Cardiac muscle cell (in vitro differentiated cells and primary cell): ENCODE results near the gene GASK1B. TPM values are rescaled to one million over a fixed set of nuclear protein-coding genes. Genes with fewer than 3 reads are reported as not detected.

Source experiments
- DNase-seq, 2 donors: peaks; one replicate each; pipeline versions ENCODE4 v3.0.0 to v3.0.0-alpha.2; 2010 to 2017; ENCODE audit warnings: low read depth in 1 of 2, low spot score in 1 of 2
- H3K27ac ChIP-seq: fragments of 200-600 bp; sonication (generic); 2 replicates; pipeline ENCODE4 v1.5.1; 2016
- H3K27me3 ChIP-seq: fragments of 200-600 bp; sonication (generic); 2 replicates; pipeline ENCODE4 v1.6.0; 2016; ENCODE audit warnings: control low read depth
- H3K36me3 ChIP-seq: fragments of 200-600 bp; sonication (generic); 2 replicates; pipeline ENCODE4 v1.5.1; 2016; ENCODE audit warnings: control low read depth
- H3K4me1 ChIP-seq: fragments of 200-600 bp; sonication (generic); 2 replicates; pipeline ENCODE4 v1.8.1; 2017; ENCODE audit warnings: low read depth, mild to moderate bottlenecking, mixed run types
- H3K4me3 ChIP-seq: fragments of 200-600 bp; sonication (generic); 2 replicates; pipeline ENCODE4 v1.5.1; 2016; ENCODE audit warnings: mild to moderate bottlenecking
- H3K9me3 ChIP-seq: fragments of 200-600 bp; sonication (generic); 2 replicates; pipeline ENCODE4 v1.5.1; 2017; ENCODE audit warnings: low read depth, mild to moderate bottlenecking, control low read depth
- polyA plus RNA-seq: library from polyadenylated mRNA; unstranded; fragments of >200 nt; fragmentation: Nextera tagmentation; extraction: Ambion mirVana; gene quantifications from 2 replicates; pipeline ENCODE4 v1.2.1, GENCODE V29; 2016
- total RNA-seq: library from RNA; depleted of rRNA; stranded (reverse); fragments of >200 nt; gene quantifications from 2 replicates; pipeline ENCODE4 v1.2.3, GENCODE V29; 2016
- TF ChIP-seq, protein P1 (sequence below): IDR thresholded peaks from 2 replicates; pipeline ENCODE4 v1.5.1; 2012; ENCODE audit warnings: low read depth, mild to moderate bottlenecking, low read length

The GASK1B gene
- total and polyA plus RNA-seq, 2 experiments from 2014 or later = 8.5 to 19.1 TPM

GRCh38 chr4:158128540-158128939, 44.3 kb downstream of the GASK1B start:
- TF ChIP-seq, protein P1, sequence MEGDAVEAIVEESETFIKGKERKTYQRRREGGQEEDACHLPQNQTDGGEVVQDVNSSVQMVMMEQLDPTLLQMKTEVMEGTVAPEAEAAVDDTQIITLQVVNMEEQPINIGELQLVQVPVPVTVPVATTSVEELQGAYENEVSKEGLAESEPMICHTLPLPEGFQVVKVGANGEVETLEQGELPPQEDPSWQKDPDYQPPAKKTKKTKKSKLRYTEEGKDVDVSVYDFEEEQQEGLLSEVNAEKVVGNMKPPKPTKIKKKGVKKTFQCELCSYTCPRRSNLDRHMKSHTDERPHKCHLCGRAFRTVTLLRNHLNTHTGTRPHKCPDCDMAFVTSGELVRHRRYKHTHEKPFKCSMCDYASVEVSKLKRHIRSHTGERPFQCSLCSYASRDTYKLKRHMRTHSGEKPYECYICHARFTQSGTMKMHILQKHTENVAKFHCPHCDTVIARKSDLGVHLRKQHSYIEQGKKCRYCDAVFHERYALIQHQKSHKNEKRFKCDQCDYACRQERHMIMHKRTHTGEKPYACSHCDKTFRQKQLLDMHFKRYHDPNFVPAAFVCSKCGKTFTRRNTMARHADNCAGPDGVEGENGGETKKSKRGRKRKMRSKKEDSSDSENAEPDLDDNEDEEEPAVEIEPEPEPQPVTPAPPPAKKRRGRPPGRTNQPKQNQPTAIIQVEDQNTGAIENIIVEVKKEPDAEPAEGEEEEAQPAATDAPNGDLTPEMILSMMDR = no peak
- Histone ChIP-seq H3K4me1 (no peaks in the 10 kb centered on the region), H3K9me3 (no peaks in the 10 kb centered on the region), H3K36me3 (no peaks in the 10 kb centered on the region), H3K27ac (no peak overlapping the region), H3K4me3 (no peak overlapping the region), H3K27me3 (no peaks in the 10 kb centered on the region)
- DNase-seq = no peak

- TF ChIP-seq, protein P1 = no peak
- Histone ChIP-seq H3K27ac (no peak overlapping the region), H3K4me1 (no peaks in the 10 kb centered on the region), H3K4me3 (no peak overlapping the region), H3K27me3 (no peaks in the 10 kb centered on the region), H3K9me3 (no peaks in the 10 kb centered on the region), H3K36me3 (no peaks in the 10 kb centered on the region)
- no peak for DNase-seq
Measured at GRCh38 chr4:158125310-158125709, 47.5 kb downstream of the GASK1B start.

Other genes starting within 250 kb of the GASK1B start
- gene TMEM144, start 37.5 kb upstream of the GASK1B start, total RNA-seq = 7.8 and 11.6 TPM in 2 replicates
- gene TMEM144, start 37.5 kb upstream of the GASK1B start, polyA plus RNA-seq = 11.0 and 11.4 TPM in 2 replicates